Endothelial cell of umbilical vein (primary cell): ENCODE data around the gene ATP6V0D1. TPM values are rescaled to one million over a fixed set of nuclear protein-coding genes. Genes with fewer than 3 reads are reported as not detected.

Experiments used
- BruUV-seq: library from RNA; stranded (reverse); fragments of 400-500 nt; replicated peaks from 2 replicates; lab custom pipeline; 2021; lab: Mats Ljungman, UMichigan
- CTCF ChIA-PET: fragments of 300-600, 350-600 bp; sonication (Branson Sonifier 250); formaldehyde crosslinking; loops from one replicate; lab custom pipeline; 2021; ENCODE audit warnings: antibody characterized with exemption, inconsistent platforms; lab: Charles Lee
- POLR2A ChIA-PET: fragments of 300-600, 350-600 bp; sonication (Branson Sonifier 250); formaldehyde crosslinking; loops from one replicate; lab custom pipeline; 2021; ENCODE audit warnings: antibody characterized with exemption, inconsistent platforms; lab: Charles Lee
- DNase-seq: peaks from one replicate; pipeline ENCODE4 v3.0.0-alpha.2; 2011; ENCODE audit warnings: low read depth, low spot score
- FAIRE-seq: peaks from 2 replicates; lab custom pipeline; 2011; peaks lifted over from hg19 to GRCh38; lab: Jason Lieb, UNC
- H2AFZ ChIP-seq: 2 replicates; pipeline ENCODE4 v1.6.0; 2012; ENCODE audit warnings: low read depth, low read length, control low read depth, inconsistent platforms
- H3K27ac ChIP-seq: 2 replicates; pipeline ENCODE4 v1.5.1; 2011; ENCODE audit warnings: low read depth, mild to moderate bottlenecking, control low read depth, low read length, moderate library complexity; ENCODE audit not compliant: insufficient read depth
- H3K27me3 ChIP-seq, 2 experiments: 2 replicates each; pipeline versions ENCODE4 v1.6.0 to v1.6.1; 2011; ENCODE audit warnings: low read length in 2 of 2, mixed read lengths in 1 of 2; ENCODE audit not compliant: control insufficient read depth in 2 of 2, insufficient read depth in 2 of 2
- H3K36me3 ChIP-seq, 2 experiments: 2 replicates in 1 of 2; 3 replicates in 1 of 2; pipeline ENCODE4 v1.5.1; 2011; ENCODE audit warnings: low read length in 2 of 2, mild to moderate bottlenecking in 1 of 2, moderate library complexity in 1 of 2; ENCODE audit not compliant: control insufficient read depth in 2 of 2, insufficient read depth in 2 of 2; ENCODE audit errors: extremely low read depth in 1 of 2
- H3K4me1 ChIP-seq: 3 replicates; pipeline ENCODE4 v1.5.1; 2011; ENCODE audit warnings: mild to moderate bottlenecking, low read length; ENCODE audit not compliant: control insufficient read depth, insufficient read depth; ENCODE audit errors: extremely low read depth
- H3K4me2 ChIP-seq: 2 replicates; pipeline ENCODE4 v1.6.1; 2011; ENCODE audit warnings: low read length, control low read depth, mixed read lengths; ENCODE audit not compliant: insufficient read depth
- H3K4me3 ChIP-seq, 3 experiments: fragments of 200-600 bp in 1 of 3; sonication (generic), shearing (Covaris generic) in 1 of 3; replicated peaks in 1 of 3; 2 replicates each; pipeline ENCODE4 v1.5.1; 2011 to 2016; ENCODE audit warnings: control low read depth in 3 of 3, low read length in 3 of 3, mild to moderate bottlenecking in 2 of 3, inconsistent platforms in 1 of 3, low read depth in 1 of 3, moderate library complexity in 1 of 3; ENCODE audit not compliant: insufficient read depth in 1 of 3
- H3K79me2 ChIP-seq: 2 replicates; pipeline ENCODE4 v1.6.0; 2012; ENCODE audit warnings: low read length, inconsistent platforms; ENCODE audit not compliant: control insufficient read depth, insufficient read depth
- H3K9ac ChIP-seq: replicated peaks from 2 replicates; pipeline ENCODE3; 2011; ENCODE audit warnings: low read length, control low read depth; ENCODE audit not compliant: insufficient read depth; ENCODE audit errors: extremely low read depth
- H3K9me1 ChIP-seq: replicated peaks from 3 replicates; pipeline ENCODE4 v1.6.0; 2011; ENCODE audit warnings: mild to moderate bottlenecking, low read length; ENCODE audit not compliant: control insufficient read depth, insufficient read depth; ENCODE audit errors: extremely low read depth
- H3K9me3 ChIP-seq: replicated peaks from 2 replicates; pipeline ENCODE4 v1.5.1; 2012; ENCODE audit warnings: low read length, inconsistent platforms; ENCODE audit not compliant: control insufficient read depth, insufficient read depth
- H4K20me1 ChIP-seq: replicated peaks from 2 replicates; pipeline ENCODE3; 2011; ENCODE audit warnings: mild to moderate bottlenecking, low read length; ENCODE audit not compliant: control insufficient read depth, insufficient read depth; ENCODE audit errors: extremely low read depth
- CTCF ChIP-seq, 2 donors: IDR thresholded peaks; 1 replicate in 1 of 2; 2 replicates in 1 of 2; pipeline ENCODE4 v1.5.1; 2011; ENCODE audit warnings: low read length in 2 of 2, mild to moderate bottlenecking in 2 of 2, moderate library complexity in 2 of 2, control low read depth in 1 of 2, inconsistent platforms in 1 of 2, low read depth in 1 of 2; ENCODE audit not compliant: insufficient read depth in 1 of 2; ENCODE audit errors: extremely low read depth in 1 of 2
- EZH2 ChIP-seq: IDR thresholded peaks from 2 replicates; pipeline ENCODE4 v1.6.1; 2012; ENCODE audit warnings: borderline replicate concordance, low read depth, mild to moderate bottlenecking, moderate library complexity, low read length, inconsistent platforms; ENCODE audit not compliant: severe bottlenecking
- FOS ChIP-seq: IDR thresholded peaks from 2 replicates; pipeline ENCODE4 v1.6.1; 2011; ENCODE audit warnings: mild to moderate bottlenecking, low read length, moderate library complexity, borderline replicate concordance; ENCODE audit not compliant: insufficient read depth
- GATA2 ChIP-seq: IDR thresholded peaks from 2 replicates; pipeline ENCODE4 v1.7.0; 2011; ENCODE audit warnings: low read depth, mild to moderate bottlenecking, moderate library complexity, mixed read lengths, low read length; ENCODE audit not compliant: insufficient read length, insufficient read depth
- JUN ChIP-seq: IDR thresholded peaks from 2 replicates; pipeline ENCODE4 v1.6.1; 2011; ENCODE audit warnings: borderline replicate concordance, low read depth; ENCODE audit not compliant: insufficient read length, insufficient read depth
- MYC ChIP-seq: IDR thresholded peaks from one replicate; pipeline ENCODE4 v1.6.1; 2011; ENCODE audit warnings: mild to moderate bottlenecking, low read depth, low read length
- POLR2A ChIP-seq: IDR thresholded peaks from 2 replicates; pipeline ENCODE4 v1.6.1; 2012; ENCODE audit warnings: low read depth, mild to moderate bottlenecking, control low read depth, low read length
- POLR2AphosphoS5 ChIP-seq: IDR thresholded peaks from 2 replicates; pipeline ENCODE4 v1.6.1; 2012; ENCODE audit warnings: low read depth, mild to moderate bottlenecking, control low read depth, low read length, moderate library complexity; ENCODE audit not compliant: insufficient read depth
- dilution Hi-C: fragments of 300-500 bp; cut with MboI; formaldehyde crosslinking; loops from one replicate; pipeline ENCODE4 v1.15.0; 2019; ENCODE audit warnings: low sequenced_read_pairs; ENCODE audit not compliant: extremely low pct_ligation_motif_present
- intact Hi-C: fragments of 100-400 bp; cut with micrococcal nuclease; formaldehyde crosslinking; loops from one replicate; pipeline ENCODE4 v1.10.0; 2022
- polyA plus RNA-seq, 4 experiments: library from polyadenylated mRNA; depleted of rRNA in 3 of 4; stranded (reverse) in 3 of 4; unstranded in 1 of 4; fragments of >200 nt; gene quantifications; 2 replicates each; pipeline versions ENCODE4 v1.2.1 to v1.2.3, GENCODE V29; 2011 to 2012; ENCODE audit warnings: missing spikeins in 1 of 4
- total RNA-seq: library from RNA; stranded (reverse); gene quantifications from 2 replicates; pipeline ENCODE4 v1.2.3, GENCODE V29; 2021
- TF ChIP-seq, protein P1 (sequence below): IDR thresholded peaks from 2 replicates; pipeline ENCODE4 v1.6.1; 2011; ENCODE audit not compliant: insufficient read depth, insufficient read length

Gene ATP6V0D1
- total and polyA plus RNA-seq, 2 donors (not counting 3 experiments of a cell fraction or from before 2014, with no cell fraction given): 82.8 to 232 TPM

GRCh38 chr16:67517155-67517445 lies 36.1 kb upstream of the ATP6V0D1 start:
- DNase-seq (no peak), FAIRE-seq (no peak)
- no peaks in the 10 kb centered on the region for H4K20me1 ChIP-seq
- no peaks in the 10 kb centered on the region for H3K36me3 ChIP-seq
- no peaks in the 10 kb centered on the region for H3K9me1 ChIP-seq
- dilution Hi-C loops (no loop called here), intact Hi-C loops (no loop called here)
- H3K27me3 ChIP-seq: no peaks in the 10 kb centered on the region
- no peaks in the 10 kb centered on the region for H3K79me2 ChIP-seq
- BruUV-seq: no TSS peak
- ChIA-PET CTCF (interaction anchor here (1.4 to 10.0 kb wide), 3 partner anchors 24 to 35 kb away, joined by 5 to 247 read pairs (median 133); partner anchors contain the start of genes AGRP and ATP6V0D1), POLR2A (no interaction called here)
- H3K4me2 ChIP-seq: no peak overlapping the region
- no peak overlapping the region for H3K27ac ChIP-seq
- no peak overlapping the region for H2AFZ ChIP-seq
- H3K9me3 ChIP-seq: no peaks in the 10 kb centered on the region
- no peak overlapping the region for H3K4me3 ChIP-seq
- peaks cover 16% of the 10 kb centered on the region for H3K4me1 ChIP-seq
- no peak for TF ChIP-seq POLR2A
- no peak for TF ChIP-seq JUN
- no peak for TF ChIP-seq GATA2
- no peak for TF ChIP-seq EZH2
- TF ChIP-seq CTCF (IDR thresholded peaks at IDR 0.05; ENCODE audit: extremely low read depth in 1 of 2, insufficient read depth in 1 of 2, low read depth in 1 of 2, low read length in 2 of 2): no peak
- TF ChIP-seq MYC: no peak
- no peak for TF ChIP-seq POLR2AphosphoS5
- TF ChIP-seq, protein P1, sequence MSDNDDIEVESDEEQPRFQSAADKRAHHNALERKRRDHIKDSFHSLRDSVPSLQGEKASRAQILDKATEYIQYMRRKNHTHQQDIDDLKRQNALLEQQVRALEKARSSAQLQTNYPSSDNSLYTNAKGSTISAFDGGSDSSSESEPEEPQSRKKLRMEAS: no peak
- no peak for TF ChIP-seq FOS
- H3K9ac ChIP-seq: no peak overlapping the region
